Lung (tissue), 12 donors: ENCODE measurements around the gene CRHBP. TPM values are rescaled to one million over a fixed set of nuclear protein-coding genes. Genes with fewer than 3 reads are reported as not detected.
"Not testable (repeated sequence)": the region's sequence is repeated elsewhere in the genome, so short reads cannot be mapped to it uniquely, and the experiment has no call there.

ENCODE experiments used
- ATAC-seq: fragments of 200-7000 bp; cut with Tn5 transposase; one replicate; pipeline ENCODE4 v1.9.1; 2020; ENCODE audit warnings: moderate number of reproducible peaks; ENCODE audit not compliant: insufficient read depth, low FRiP score
- DNase-seq, 3 donors: peaks; one replicate each; pipeline ENCODE4 v3.0.0-alpha.2; 2013 to 2017
- H3K27ac ChIP-seq, 2 donors: one replicate each; pipeline ENCODE4 v1.5.1; 2013; ENCODE audit warnings: mild to moderate bottlenecking in 2 of 2, moderate library complexity in 2 of 2, control low read depth in 1 of 2, inconsistent platforms in 1 of 2, low read depth in 1 of 2, low read length in 1 of 2
- H3K27me3 ChIP-seq, 3 donors: one replicate each; pipeline ENCODE4 v1.5.1; 2013; ENCODE audit warnings: low read length in 2 of 3; ENCODE audit not compliant: control insufficient read depth in 3 of 3, insufficient read depth in 3 of 3
- H3K36me3 ChIP-seq, 4 donors: one replicate each; pipeline ENCODE4 v1.5.1; 2013; ENCODE audit warnings: low read length in 4 of 4, mild to moderate bottlenecking in 1 of 4, moderate library complexity in 1 of 4; ENCODE audit not compliant: control insufficient read depth in 4 of 4, insufficient read depth in 4 of 4
- H3K4me1 ChIP-seq, 5 donors: one replicate each; pipeline ENCODE4 v1.5.1; 2013; ENCODE audit warnings: low read length in 5 of 5, mild to moderate bottlenecking in 2 of 5, moderate library complexity in 1 of 5; ENCODE audit not compliant: control insufficient read depth in 5 of 5, insufficient read depth in 5 of 5
- H3K4me3 ChIP-seq: one replicate; pipeline ENCODE4 v1.5.1; 2013; ENCODE audit warnings: mild to moderate bottlenecking, control low read depth, moderate library complexity
- H3K9ac ChIP-seq, 2 donors: one replicate each; pipeline ENCODE4 v1.5.1; 2013; ENCODE audit warnings: low read length in 2 of 2, control low read depth in 1 of 2; ENCODE audit not compliant: insufficient read depth in 1 of 2
- H3K9me3 ChIP-seq, 4 donors: one replicate each; pipeline ENCODE4 v1.5.1; 2013; ENCODE audit warnings: low read length in 3 of 4, mild to moderate bottlenecking in 1 of 4, moderate library complexity in 1 of 4; ENCODE audit not compliant: control insufficient read depth in 4 of 4, insufficient read depth in 3 of 4
- WGBS, 2 donors: extraction: QIAGEN DNeasy Blood & Tissue Kit; methylation state at CpG; one replicate each; pipeline ENCODE4 v1.1.7; 2013; 5-methylcytosine and 5-hydroxymethylcytosine counted together
- polyA plus RNA-seq, 2 donors: library from polyadenylated mRNA; stranded (reverse); fragments of 200-250 nt; gene quantifications; one replicate each; pipeline ENCODE4 v1.2.1, GENCODE V29; 2013
- total RNA-seq, 2 donors: library from RNA; depleted of rRNA in 1 of 2; stranded (reverse); fragments of >200 nt in 1 of 2; gene quantifications; one replicate each; pipeline ENCODE4 v1.2.1, GENCODE V29; 2014 to 2021
- TF ChIP-seq, protein P1 (sequence below): IDR thresholded peaks from 2 replicates; pipeline ENCODE4 v1.5.1; 2012; ENCODE audit warnings: mild to moderate bottlenecking; ENCODE audit errors: control extremely low read depth, extremely low read depth
- donor health status: control.
- donor health status: control.
- donor health status: Bipolar disorder and iron deficiency.
- donor health status: healthy.
- donor health status: DM: yes; HTN: yes; CAD: no.

Gene CRHBP
- total and polyA plus RNA-seq, 4 donors, result 0.21 to 0.58 (median 0.33) TPM

GRCh38 chr5:76983468-76983867 lies 30.6 kb downstream of the CRHBP start:
- Histone ChIP-seq H3K9ac (no peak overlapping the region), H3K4me1 (peaks cover 0 to 6% (median 0%) of the 10 kb centered on the region in 5 donors), H3K9me3 (no peaks in the 10 kb centered on the region), H3K27ac (no peak overlapping the region), H3K27me3 (no peaks in the 10 kb centered on the region), H3K36me3 (no peaks in the 10 kb centered on the region), H3K4me3 (no peak overlapping the region)
- WGBS, 2 donors, result 72 to 89% methylated on average over 3 of the region's 3 CpGs
- no peak for ATAC-seq
- TF ChIP-seq, protein P1, sequence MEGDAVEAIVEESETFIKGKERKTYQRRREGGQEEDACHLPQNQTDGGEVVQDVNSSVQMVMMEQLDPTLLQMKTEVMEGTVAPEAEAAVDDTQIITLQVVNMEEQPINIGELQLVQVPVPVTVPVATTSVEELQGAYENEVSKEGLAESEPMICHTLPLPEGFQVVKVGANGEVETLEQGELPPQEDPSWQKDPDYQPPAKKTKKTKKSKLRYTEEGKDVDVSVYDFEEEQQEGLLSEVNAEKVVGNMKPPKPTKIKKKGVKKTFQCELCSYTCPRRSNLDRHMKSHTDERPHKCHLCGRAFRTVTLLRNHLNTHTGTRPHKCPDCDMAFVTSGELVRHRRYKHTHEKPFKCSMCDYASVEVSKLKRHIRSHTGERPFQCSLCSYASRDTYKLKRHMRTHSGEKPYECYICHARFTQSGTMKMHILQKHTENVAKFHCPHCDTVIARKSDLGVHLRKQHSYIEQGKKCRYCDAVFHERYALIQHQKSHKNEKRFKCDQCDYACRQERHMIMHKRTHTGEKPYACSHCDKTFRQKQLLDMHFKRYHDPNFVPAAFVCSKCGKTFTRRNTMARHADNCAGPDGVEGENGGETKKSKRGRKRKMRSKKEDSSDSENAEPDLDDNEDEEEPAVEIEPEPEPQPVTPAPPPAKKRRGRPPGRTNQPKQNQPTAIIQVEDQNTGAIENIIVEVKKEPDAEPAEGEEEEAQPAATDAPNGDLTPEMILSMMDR, result no peak
- no peak for DNase-seq

DNA sequence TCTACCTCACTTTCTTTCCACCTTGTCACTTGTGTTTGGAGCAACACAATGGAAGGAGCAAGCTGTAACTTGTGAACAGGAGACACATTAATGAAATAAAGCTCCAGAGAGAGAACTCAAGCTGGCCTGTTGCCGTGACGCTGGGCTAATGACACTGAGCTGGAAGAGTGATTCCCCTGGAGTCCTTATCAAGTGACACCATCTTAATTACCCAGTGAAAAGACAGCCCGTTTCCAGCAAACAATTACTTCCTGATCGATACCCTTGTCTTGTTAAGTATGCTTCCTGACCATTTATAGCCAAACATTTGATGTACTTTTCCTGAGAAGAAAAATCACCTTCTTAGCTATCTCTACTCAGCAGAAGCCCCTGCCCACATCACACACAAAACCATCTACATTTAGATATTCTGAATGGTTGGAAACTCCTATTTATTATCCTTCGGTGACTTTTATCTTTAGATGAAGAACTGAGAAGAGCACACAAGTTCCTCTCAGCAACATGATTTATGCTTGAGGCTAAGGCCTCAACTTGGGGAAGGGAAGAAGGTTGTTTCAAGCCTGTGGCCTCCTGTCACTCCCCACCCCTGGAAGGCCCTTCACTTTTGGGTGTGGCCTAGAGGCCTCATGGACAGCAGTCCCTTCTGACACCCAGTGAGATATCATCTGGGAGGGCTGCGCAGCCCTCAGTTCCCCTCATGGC lies 34.1 kb downstream of the CRHBP start:
- WGBS, 2 donors, result 50 to 57% methylated on average over 6 of the region's 6 CpGs
- H3K36me3 ChIP-seq, result no peaks in the 10 kb centered on the region
- TF ChIP-seq, protein P1, result no peak

DNA sequence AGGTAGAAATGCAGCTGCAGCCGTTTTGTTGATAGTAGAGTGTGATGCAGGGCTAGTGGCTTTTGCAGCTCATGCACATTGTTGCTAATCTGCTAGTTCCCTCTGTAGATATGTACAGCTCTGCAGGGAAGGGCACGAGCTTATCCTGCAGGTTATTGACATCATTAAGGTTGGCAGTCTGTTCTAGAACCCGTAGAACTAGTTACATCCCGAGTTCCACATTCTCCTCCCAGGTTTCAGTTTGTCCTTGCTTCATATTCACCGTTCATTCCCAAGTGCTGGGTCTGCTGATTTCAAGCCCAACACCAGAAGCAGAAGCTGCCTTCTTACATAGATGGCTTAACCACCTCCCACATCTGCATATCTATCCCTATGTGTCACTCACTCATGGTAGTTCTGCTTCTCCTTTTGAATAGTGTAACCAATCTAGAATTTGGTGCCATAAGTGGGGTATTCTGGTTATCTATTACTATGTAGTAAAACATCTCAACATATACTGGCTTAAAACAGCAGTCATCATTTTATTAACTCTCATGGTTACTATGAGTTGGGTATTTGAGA lies 38.1 kb downstream of the CRHBP start:
- Histone ChIP-seq H3K27me3 (no peaks in the 10 kb centered on the region), H3K9me3 (no peaks in the 10 kb centered on the region), H3K4me1 (peaks cover 0 to 6% (median 0%) of the 10 kb centered on the region in 5 donors), H3K27ac (no peak overlapping the region), H3K9ac (no peak overlapping the region), H3K36me3 (no peaks in the 10 kb centered on the region), H3K4me3 (no peak overlapping the region)
- no peak for DNase-seq
- 72 to 84% methylated on average over 5 of the region's 5 CpGs for WGBS, 2 donors
- TF ChIP-seq, protein P1, result no peak
- no peak for ATAC-seq

More for the DNA sequence above, 34.1 kb downstream of the CRHBP start:
- no peak for ATAC-seq
- Histone ChIP-seq H3K9ac (no peak overlapping the region), H3K27me3 (no peaks in the 10 kb centered on the region), H3K9me3 (no peaks in the 10 kb centered on the region), H3K4me3 (no peak overlapping the region), H3K4me1 (peaks cover 0 to 6% (median 0%) of the 10 kb centered on the region in 5 donors), H3K27ac (no peak overlapping the region)
- peak in 2 of 3 donors; percentile 3 to 12 for DNase-seq

DNA sequence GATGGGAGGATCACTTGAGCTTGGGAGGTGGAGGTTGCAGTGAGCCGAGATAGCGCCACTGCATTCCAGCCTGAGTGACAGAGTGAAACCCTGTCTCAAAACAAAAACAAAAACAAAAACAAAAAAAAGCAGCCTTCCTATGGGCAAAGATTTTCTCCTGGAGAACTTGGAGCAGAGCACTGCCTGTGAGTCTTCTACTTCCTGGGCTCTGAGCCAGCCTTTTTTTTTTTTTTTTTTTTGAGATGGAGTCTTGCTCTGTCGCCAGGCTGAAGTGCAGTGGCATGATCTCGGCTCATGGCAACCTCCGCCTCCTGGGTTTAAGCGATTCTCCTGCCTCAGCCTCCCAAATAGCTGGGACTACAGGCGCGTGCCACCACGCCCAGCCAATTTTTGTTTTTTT lies 40.6 kb downstream of the CRHBP start:
- WGBS, 2 donors, result 88 to 97% methylated on average over 9 of the region's 9 CpGs
- not testable (repeated sequence) for H3K27me3 ChIP-seq, H3K36me3 ChIP-seq, H3K27ac ChIP-seq, H3K9me3 ChIP-seq, H3K4me3 ChIP-seq, H3K4me1 ChIP-seq, ATAC-seq, DNase-seq, H3K9ac ChIP-seq
